Esophagus squamous epithelium (tissue), 5 donors: ENCODE measurements around the gene TTC28. TPM values are rescaled to one million over a fixed set of nuclear protein-coding genes. Genes with fewer than 3 reads are reported as not detected.

Experiments
- DNase-seq: peaks from one replicate; lab custom pipeline; 2025; lab: John Stamatoyannopoulos, UW
- H3K27ac ChIP-seq, 4 donors: fragments of 200-600 bp; sonication (generic); one replicate each; pipeline ENCODE4 v1.5.1; 2016 to 2019; ENCODE audit warnings: mild to moderate bottlenecking in 1 of 4
- H3K27me3 ChIP-seq, 4 donors: fragments of 200-600 bp; sonication (generic); 1 replicate in 3 of 4; 2 replicates in 1 of 4; pipeline versions ENCODE4 v1.5.1 to v1.6.0; 2017 to 2021; ENCODE audit warnings: antibody characterized with exemption in 1 of 4
- H3K36me3 ChIP-seq, 3 donors: fragments of 200-600 bp; sonication (generic); one replicate each; pipeline ENCODE4 v1.5.1; 2016 to 2019
- H3K4me1 ChIP-seq, 3 donors: fragments of 200-600 bp; sonication (generic); one replicate each; pipeline ENCODE4 v1.5.1; 2017 to 2019
- H3K4me3 ChIP-seq, 4 donors: fragments of 200-600 bp; sonication (generic); 1 replicate in 3 of 4; 2 replicates in 1 of 4; pipeline ENCODE4 v1.5.1; 2016 to 2019; ENCODE audit warnings: mild to moderate bottlenecking in 2 of 4, moderate library complexity in 1 of 4
- H3K9me3 ChIP-seq, 3 donors: fragments of 200-600 bp; sonication (generic); one replicate each; pipeline ENCODE4 v1.5.1; 2016 to 2019
- POLR2A ChIP-seq, 4 donors: fragments of 450-650 bp; IDR thresholded peaks; one replicate each; pipeline ENCODE4 v1.6.1; 2017; ENCODE audit warnings: antibody characterized with exemption in 4 of 4, mild to moderate bottlenecking in 4 of 4, moderate library complexity in 3 of 4
- WGBS, 2 donors: methylation state at CpG; one replicate each; pipeline ENCODE4 v1.1.5; 2018; 5-methylcytosine and 5-hydroxymethylcytosine counted together
- intact Hi-C: fragments of 100-400 bp; cut with DNase I; formaldehyde crosslinking; loops from one replicate; pipeline ENCODE4 v1.15.0; 2022
- total RNA-seq, 4 donors: library from RNA; depleted of rRNA; stranded (reverse); fragments of >200 nt; gene quantifications; one replicate each; pipeline ENCODE4 v1.1.0, GENCODE V29; 2016
- TF ChIP-seq, protein P1 (sequence below), 6 experiments: fragments of 450-650 bp in 4 of 6; fragments of 200-600 bp in 2 of 6; sonication (generic) in 2 of 6; IDR thresholded peaks; one replicate each; pipeline ENCODE4 v1.5.1; 2016 to 2019; ENCODE audit warnings: antibody characterized with exemption in 6 of 6, mild to moderate bottlenecking in 4 of 6, moderate library complexity in 4 of 6
- donor health status: DM: yes; HTN: yes; CAD: no.

TTC28 gene
- total RNA-seq, 4 donors from 2014 or later = 6.0 to 21.4 (median 7.7) TPM

DNA sequence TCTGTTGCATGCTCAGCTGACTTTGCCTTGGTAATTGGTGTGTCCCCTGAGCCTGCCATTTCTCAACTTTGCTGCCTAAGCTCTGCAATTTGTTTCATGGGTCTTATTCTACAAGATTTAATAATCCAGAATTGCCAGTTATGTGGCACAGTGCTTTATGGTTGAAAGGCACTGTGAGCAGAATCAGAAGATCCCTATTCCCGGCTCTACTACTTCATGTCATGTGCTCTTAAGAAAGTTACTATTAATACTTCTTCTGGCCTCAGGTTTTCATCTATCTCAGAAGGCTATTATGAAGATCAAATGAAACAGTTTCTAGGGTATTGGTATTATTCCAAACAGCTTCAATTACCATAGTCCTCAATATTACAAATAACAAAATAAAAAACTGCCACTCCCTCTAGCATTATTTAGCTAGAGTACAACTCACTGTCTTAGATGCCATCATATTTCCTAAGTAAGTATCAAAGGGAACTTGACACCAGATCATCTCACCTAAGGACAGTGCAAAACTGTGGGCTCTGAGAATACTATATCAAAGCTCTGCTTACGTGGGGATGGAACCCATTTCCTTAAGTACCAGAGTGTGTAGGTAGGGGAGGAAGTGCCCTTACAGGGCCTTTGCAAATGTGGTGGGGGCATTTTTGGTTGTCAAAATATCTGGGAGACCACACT lies 560.5 kb downstream of the TTC28 start:
- H3K4me1 ChIP-seq = peaks cover 0 to 25% (median 7%) of the 10 kb centered on the region in 3 donors
- H3K27me3 ChIP-seq = no peaks in the 10 kb centered on the region
- DNase-seq = no peak
- WGBS, 2 donors = 88% methylated on average over 2 of the region's 2 CpGs
- H3K36me3 ChIP-seq = no peaks in the 10 kb centered on the region
- no peak overlapping the region for H3K27ac ChIP-seq
- intact Hi-C loops = no loop called here
- H3K4me3 ChIP-seq = no peak overlapping the region
- no peaks in the 10 kb centered on the region for H3K9me3 ChIP-seq
- TF ChIP-seq, protein P1, sequence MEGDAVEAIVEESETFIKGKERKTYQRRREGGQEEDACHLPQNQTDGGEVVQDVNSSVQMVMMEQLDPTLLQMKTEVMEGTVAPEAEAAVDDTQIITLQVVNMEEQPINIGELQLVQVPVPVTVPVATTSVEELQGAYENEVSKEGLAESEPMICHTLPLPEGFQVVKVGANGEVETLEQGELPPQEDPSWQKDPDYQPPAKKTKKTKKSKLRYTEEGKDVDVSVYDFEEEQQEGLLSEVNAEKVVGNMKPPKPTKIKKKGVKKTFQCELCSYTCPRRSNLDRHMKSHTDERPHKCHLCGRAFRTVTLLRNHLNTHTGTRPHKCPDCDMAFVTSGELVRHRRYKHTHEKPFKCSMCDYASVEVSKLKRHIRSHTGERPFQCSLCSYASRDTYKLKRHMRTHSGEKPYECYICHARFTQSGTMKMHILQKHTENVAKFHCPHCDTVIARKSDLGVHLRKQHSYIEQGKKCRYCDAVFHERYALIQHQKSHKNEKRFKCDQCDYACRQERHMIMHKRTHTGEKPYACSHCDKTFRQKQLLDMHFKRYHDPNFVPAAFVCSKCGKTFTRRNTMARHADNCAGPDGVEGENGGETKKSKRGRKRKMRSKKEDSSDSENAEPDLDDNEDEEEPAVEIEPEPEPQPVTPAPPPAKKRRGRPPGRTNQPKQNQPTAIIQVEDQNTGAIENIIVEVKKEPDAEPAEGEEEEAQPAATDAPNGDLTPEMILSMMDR (IDR thresholded peaks at IDR 0.05) = no peak
- no peak for TF ChIP-seq POLR2A (IDR thresholded peaks at IDR 0.05)

DNA sequence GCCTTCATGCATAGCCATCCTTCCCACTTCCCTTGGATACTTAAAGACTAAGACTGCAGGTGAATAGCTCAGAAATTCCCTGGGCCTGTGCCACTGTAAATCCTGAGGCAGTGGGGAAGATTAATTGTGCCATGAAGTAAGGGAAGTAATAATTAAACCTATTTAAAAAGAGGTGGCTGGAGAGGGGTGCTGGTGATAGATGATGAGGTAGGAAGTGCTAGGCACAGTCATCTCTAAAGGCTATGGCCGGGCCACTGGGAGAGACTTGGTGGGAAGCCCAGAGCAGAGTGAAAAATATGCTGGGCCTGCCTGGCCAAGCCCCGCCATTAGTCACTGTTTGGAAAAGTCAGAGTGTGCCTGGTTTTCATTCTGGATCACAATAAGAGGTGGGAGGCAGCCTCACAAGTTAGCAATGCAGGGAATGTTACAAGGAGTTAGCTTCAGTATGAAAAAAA lies 563.4 kb downstream of the TTC28 start:
- no peaks in the 10 kb centered on the region for H3K9me3 ChIP-seq
- TF ChIP-seq POLR2A (IDR thresholded peaks at IDR 0.05) = no peak
- TF ChIP-seq, protein P1 (IDR thresholded peaks at IDR 0.05) = no peak
- intact Hi-C loops = no loop called here
- H3K4me3 ChIP-seq = no peak overlapping the region
- no peaks in the 10 kb centered on the region for H3K36me3 ChIP-seq
- DNase-seq = no peak
- H3K4me1 ChIP-seq = peaks cover 0 to 45% (median 12%) of the 10 kb centered on the region in 3 donors
- 21 to 22% methylated on average over 2 of the region's 2 CpGs for WGBS, 2 donors
- H3K27ac ChIP-seq = peak overlapping the region in 3 of 4 donors; percentile 34 to 77 (median 41)
- no peaks in the 10 kb centered on the region for H3K27me3 ChIP-seq

DNA sequence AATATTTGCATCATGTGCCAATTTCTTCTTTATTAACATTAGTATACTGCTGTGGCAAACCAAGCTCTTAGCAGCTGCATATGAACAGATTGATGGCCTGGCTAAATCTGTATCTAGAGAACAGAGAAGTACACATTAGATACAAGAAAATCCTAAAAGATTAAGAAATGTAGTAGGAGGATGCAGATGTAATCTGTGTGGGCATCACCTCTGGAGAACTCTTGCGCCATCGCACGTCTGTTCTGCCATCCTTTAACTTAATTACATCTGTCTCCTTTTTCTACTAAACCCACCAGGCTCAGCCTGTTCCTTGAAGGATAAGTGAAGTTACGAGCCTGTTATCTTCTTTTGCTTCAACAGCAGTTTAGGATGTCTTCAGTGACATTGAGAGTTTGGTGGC lies 564.2 kb downstream of the TTC28 start:
- no peaks in the 10 kb centered on the region for H3K27me3 ChIP-seq
- DNase-seq = no peak
- H3K36me3 ChIP-seq = no peaks in the 10 kb centered on the region
- intact Hi-C loops = no loop called here
- H3K27ac ChIP-seq = peak overlapping the region in 1 of 4 donors; percentile 41
- peaks cover 0 to 43% (median 12%) of the 10 kb centered on the region in 3 donors for H3K4me1 ChIP-seq
- 81 to 86% methylated on average over 4 of the region's 4 CpGs for WGBS, 2 donors
- H3K4me3 ChIP-seq = no peak overlapping the region
- TF ChIP-seq POLR2A (IDR thresholded peaks at IDR 0.05) = no peak
- TF ChIP-seq, protein P1 (IDR thresholded peaks at IDR 0.05) = no peak
- H3K9me3 ChIP-seq = no peaks in the 10 kb centered on the region

DNA sequence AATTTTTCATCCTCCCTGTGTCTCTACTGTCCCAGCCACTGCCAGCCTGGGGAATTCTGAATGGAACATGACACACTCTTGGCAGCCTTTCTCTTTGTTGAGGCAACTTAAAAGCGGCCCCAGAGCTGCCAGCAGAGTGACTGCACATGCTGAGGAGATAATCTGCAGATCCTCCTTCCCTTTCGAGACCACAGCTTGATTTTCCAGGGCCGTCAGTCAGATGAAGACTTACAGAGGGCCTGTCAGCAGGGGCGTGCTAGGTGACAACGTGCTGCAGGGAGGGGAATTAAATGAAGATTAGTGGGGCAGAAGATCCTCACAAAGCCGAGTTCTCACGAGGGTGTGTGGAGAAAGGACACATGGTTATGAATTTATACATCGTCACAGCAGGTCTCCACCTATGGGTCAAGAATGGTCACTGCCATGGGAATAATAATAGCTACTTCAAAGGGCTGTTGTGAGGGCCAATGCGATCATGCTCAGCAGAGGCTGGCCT lies 567.0 kb downstream of the TTC28 start:
- Histone ChIP-seq H3K36me3 (peaks cover 0 to 6% (median 0%) of the 10 kb centered on the region in 3 donors), H3K4me3 (no peak overlapping the region), H3K4me1 (peaks cover 0 to 43% (median 12%) of the 10 kb centered on the region in 3 donors), H3K9me3 (no peaks in the 10 kb centered on the region), H3K27me3 (no peaks in the 10 kb centered on the region), H3K27ac (peak overlapping the region in 2 of 4 donors; percentile 9 to 15)
- 21 to 24% methylated on average over 9 of the region's 9 CpGs for WGBS, 2 donors
- TF ChIP-seq, protein P1 (IDR thresholded peaks at IDR 0.05) = peak; percentile 14 to 58 (median 39)
- TF ChIP-seq POLR2A (IDR thresholded peaks at IDR 0.05) = no peak
- no peak for DNase-seq
- intact Hi-C loops = no loop called here

DNA sequence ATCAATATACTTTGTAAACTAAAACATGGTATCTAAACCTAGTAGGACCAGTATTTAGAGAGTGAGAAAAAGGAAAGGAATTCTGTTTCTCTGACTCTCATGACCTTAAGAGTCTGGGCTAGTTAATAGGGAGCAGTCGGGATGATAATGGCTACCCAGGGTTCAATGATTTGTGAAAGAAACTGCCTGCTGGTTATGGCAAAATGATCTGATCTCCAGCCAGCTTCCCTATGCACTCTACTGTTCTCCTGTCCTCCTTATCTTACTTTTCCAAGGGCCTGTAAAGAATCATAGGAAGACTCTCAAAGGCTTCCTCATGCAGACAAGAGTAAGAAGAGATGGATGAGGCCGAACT lies 567.5 kb downstream of the TTC28 start:
- WGBS, 2 donors = 20 to 48% methylated on average over 2 of the region's 2 CpGs

More for the DNA sequence above, 567.5 kb downstream of the TTC28 start:
- Histone ChIP-seq H3K9me3 (no peaks in the 10 kb centered on the region), H3K4me1 (peaks cover 0 to 42% (median 12%) of the 10 kb centered on the region in 3 donors), H3K27me3 (no peaks in the 10 kb centered on the region), H3K36me3 (peaks cover 0 to 10% (median 0%) of the 10 kb centered on the region in 3 donors), H3K27ac (peak overlapping the region in 2 of 4 donors; percentile 9 to 15), H3K4me3 (no peak overlapping the region)
- intact Hi-C loops = no loop called here
- DNase-seq = no peak
- TF ChIP-seq, protein P1 (IDR thresholded peaks at IDR 0.05) = no peak
- no peak for TF ChIP-seq POLR2A (IDR thresholded peaks at IDR 0.05)
